OCI-LY7 (cell line): ENCODE measurements around the gene THSD7A.

Experiments used
- CTCF ChIP-seq: fragments of 200-600 bp; sonication (generic); conservative IDR thresholded peaks from 2 replicates; pipeline ENCODE4 v1.5.1; 2014; ENCODE audit warnings: mild to moderate bottlenecking, antibody characterized with exemption, low read length, moderate library complexity, mixed read lengths
- EZH2phosphoT487 ChIP-seq: fragments of 200-600 bp; sonication (generic); IDR thresholded peaks from 2 replicates; pipeline ENCODE4 v1.6.1; 2018; ENCODE audit warnings: low read depth, borderline replicate concordance, mild to moderate bottlenecking, mixed run types, antibody characterized with exemption, low read length, moderate library complexity, mixed read lengths

DNA sequence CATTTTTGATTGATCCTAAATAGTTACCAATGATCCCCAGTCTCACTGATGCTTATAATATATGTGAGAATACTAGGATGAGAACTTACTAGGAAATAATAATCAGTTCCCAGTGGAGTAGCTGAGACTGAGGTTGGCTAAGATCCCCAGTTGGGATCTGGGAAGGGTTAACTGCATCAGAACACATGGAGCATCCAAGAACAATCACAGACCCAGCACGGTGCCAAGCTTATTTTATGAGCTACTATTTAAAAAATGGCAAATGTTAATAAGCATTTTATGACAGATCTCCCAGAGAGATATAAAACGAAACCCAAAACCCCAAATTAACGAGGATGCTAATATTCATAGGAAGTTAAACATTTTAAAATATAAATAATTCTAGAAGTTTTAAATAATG lies 379.5 kb downstream of the THSD7A start:
- TF ChIP-seq CTCF (no peak), EZH2phosphoT487 (no peak)
